Stomach (tissue), 4 donors: Measurements from ENCODE around the gene NEAT1.

Experiments
- CTCF ChIP-seq, 7 experiments: fragments of 450-650 bp in 4 of 7; fragments of 200-600 bp in 3 of 7; sonication (generic) in 3 of 7; IDR thresholded peaks; one replicate each; pipeline ENCODE4 v1.5.1; 2016 to 2019; ENCODE audit warnings: antibody characterized with exemption in 7 of 7, control low read depth in 2 of 7, mild to moderate bottlenecking in 1 of 7
- POLR2A ChIP-seq, 4 donors: fragments of 450-650 bp; IDR thresholded peaks; one replicate each; pipeline ENCODE4 v1.6.1; 2016; ENCODE audit warnings: antibody characterized with exemption in 4 of 4, control low read depth in 2 of 4, mild to moderate bottlenecking in 1 of 4, moderate library complexity in 1 of 4

- TF ChIP-seq CTCF (IDR thresholded peaks at IDR 0.05), result no peak
- TF ChIP-seq POLR2A (IDR thresholded peaks at IDR 0.05), result peak in 2 of 4 donors; percentile 40 to 81
Observed at GRCh38 chr11:65419772-65420481, 2.7 kb upstream of the NEAT1 start.
